NCI-H1048 (cell line): ENCODE results near the gene USP36.

ENCODE experiments used
- DNase-seq: peaks from one replicate; lab custom pipeline; 2025; lab: John Stamatoyannopoulos, UW

USP36 gene

DNA sequence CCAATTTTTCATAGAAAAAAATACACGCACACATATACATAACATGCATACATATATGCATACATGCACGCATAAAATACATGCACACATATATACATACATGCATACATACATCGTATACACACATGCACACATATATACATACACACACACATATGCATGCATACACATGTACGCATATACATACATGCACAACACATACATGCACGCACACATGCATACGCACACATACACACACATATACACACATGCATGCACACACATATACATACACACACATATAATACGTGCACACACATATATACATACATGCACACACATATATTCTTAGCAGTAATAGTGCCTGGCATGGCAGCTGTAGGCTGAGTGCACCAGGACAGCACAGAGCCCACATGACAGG, 24.9 kb downstream of the USP36 start:
- DNase-seq = no peak

DNA sequence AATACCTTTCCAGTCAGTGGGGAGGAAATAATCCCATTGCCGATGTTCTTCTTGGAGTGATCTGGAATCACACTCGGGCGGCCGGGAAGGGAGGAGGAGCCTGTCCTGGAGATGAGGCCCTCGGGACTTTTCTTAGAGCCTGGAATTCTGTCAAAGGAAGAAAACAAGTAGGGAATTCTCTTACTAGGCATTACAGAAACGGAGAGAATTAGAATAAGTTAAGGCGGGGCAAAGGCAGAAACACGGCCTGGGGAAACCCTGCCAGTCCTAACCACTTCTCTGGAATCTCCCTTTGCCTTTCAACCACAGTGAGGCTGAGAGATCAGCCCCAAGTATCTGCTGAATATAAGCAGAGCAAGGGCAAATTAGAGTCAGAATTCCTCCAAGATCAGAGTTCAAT, 27.8 kb downstream of the USP36 start:
- DNase-seq = no peak

- DNase-seq = no peak
Measured at GRCh38 chr17:78808163-78808562, 32.5 kb downstream of the USP36 start.

- no peak for DNase-seq
Measured at GRCh38 chr17:78806451-78806850, 34.2 kb downstream of the USP36 start.

DNA sequence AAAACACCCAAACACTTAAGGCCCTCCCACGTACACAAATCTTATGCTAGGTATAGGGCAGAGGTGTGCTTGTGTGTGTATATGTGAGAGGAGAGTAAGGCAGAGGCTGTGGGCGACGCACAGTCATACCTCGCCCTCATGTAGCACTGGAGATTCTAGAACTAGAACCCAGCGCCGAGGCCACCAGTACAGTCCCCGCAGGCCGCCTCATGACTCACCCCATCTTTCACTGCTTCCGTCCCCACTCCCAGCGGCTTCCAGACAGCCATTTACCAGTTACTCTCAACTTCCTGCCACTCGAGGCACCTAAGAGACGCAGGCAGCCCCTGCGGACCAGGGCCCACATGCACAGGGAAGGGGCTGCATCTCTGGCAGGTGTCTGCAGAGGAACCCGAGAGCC, 35.3 kb downstream of the USP36 start:
- no peak for DNase-seq

- DNase-seq = no peak
Measured at GRCh38 chr17:78804777-78805176, 35.8 kb downstream of the USP36 start.

DNA sequence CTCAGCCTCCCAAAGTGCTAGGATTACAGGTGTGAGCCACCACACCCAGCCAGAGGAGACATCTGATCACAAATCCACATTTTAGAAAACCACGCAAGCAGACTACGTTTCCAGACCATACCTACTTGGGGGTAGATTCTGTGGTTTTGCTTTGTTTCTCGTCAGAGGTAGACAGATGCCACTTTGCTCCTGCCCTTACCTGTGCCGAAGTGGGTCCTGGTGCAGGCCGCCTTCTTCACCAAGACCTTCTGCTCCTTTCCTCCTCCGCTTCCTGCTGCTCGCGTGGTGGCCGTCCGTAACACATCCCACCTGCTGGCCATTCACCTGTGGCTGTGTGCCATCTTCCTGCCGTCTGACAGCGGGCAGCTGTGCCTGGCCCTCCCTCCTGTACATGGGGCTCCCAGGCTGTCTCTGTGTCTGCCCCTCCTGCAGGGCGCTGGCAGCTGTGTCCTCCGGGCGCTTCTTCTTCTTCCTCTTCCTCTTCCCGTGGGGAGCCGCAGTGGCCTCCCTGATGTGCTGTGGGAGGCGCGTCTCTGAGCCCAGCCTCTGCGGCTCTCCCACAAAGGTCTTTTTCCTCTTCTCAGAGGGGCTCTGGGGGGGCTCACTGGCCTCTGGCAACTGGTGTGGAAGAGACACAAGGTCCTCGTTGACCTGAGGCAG, 37.3 kb downstream of the USP36 start:
- DNase-seq = no peak

GRCh38 chr17:78802459-78802858, 38.2 kb downstream of the USP36 start:
- DNase-seq = no peak

DNA sequence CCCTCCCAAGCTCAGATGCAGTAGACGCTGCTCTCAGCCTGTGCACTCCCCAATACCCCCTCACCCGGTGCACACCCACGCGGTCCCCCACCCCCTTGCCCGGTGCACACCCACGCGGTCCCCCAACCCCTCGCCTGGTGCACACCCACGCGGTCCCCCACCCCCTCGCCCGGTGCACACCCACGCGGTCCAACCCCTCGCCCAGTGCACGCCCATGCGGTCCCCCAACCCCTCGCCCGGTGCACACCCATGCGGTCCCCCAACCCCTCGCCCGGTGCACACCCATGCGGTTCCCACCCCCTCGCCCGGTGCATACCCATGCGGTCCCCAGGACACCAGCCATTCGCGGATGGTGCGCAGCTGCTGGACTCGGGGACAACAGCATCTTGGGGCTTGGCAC, 38.6 kb downstream of the USP36 start:
- DNase-seq = no peak

GRCh38 chr17:78800132-78800931, 40.3 kb downstream of the USP36 start:
- no peak for DNase-seq

- no peak for DNase-seq
Measured at GRCh38 chr17:78798695-78799559, 41.7 kb downstream of the USP36 start.

- DNase-seq = no peak
Measured at GRCh38 chr17:78797691-78798585, 42.7 kb downstream of the USP36 start.

DNA sequence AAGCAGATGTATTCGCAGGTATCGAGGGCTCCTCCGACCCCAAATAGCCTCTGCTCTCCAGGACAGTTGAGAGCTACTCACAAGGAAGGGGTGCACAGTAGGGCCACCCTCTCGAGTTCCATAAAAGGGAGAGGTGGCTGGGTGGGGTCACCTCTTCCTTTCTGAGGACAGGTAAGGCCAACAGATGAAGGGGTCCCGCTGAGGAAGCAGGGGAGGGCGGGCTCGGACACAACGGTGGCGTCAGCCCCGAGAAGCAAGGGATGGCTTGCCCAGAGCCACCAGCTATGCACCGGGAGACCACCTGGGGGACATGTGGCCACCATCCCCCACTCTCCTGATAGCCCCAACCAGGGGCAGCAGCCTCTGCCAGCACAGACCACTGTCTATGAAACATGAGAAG, 43.4 kb downstream of the USP36 start:
- DNase-seq = no peak

DNA sequence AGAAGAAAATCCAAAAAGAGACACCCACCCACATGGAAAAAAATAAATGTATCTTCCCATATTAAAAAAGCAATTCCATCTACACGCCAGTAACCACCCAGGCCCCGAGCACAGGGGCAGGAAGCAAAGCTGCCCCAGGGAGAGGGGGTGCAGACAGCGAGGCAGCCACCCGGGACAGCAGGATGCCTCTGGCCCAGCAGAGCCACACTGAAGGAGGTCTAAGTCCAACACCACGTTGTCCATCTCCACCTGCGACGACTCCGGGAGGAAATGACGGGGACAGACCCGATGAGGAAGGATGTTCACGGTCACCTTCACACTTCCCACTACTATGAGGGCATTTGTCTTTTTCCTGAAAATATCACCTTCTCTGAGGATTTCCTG, 44.1 kb downstream of the USP36 start:
- DNase-seq = no peak

DNA sequence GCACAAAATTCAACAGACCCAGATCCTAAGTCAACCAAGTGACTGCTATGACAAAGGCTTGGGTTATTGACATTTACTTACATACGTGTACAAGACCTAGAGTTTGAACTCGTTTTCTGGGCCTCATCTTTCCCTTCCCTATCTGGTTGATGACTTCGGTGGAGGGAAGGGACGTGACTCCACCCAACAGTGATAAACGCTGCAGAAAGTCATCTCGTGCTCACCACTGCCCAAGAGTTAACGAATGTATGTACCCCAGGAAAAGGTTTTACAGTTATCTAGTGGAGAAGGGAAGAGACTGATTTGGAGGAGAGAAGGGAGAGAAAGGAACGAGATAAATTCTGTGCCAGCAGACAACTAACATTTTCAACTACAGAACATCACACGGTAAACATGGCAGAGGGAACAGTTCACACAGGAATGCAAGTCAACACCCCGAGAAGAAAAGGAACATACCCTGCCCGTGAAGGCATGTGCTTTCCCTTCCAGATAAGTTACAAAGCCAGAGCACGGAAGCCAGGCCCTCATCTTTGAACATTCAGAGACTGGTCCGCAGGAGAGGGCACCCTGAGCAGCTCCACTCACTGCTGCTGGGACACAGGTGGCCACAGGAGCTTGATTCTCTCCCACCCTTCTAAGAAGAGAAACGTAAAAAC, 44.6 kb downstream of the USP36 start:
- no peak for DNase-seq

GRCh38 chr17:78794864-78795640, 45.6 kb downstream of the USP36 start:
- no peak for DNase-seq

DNA sequence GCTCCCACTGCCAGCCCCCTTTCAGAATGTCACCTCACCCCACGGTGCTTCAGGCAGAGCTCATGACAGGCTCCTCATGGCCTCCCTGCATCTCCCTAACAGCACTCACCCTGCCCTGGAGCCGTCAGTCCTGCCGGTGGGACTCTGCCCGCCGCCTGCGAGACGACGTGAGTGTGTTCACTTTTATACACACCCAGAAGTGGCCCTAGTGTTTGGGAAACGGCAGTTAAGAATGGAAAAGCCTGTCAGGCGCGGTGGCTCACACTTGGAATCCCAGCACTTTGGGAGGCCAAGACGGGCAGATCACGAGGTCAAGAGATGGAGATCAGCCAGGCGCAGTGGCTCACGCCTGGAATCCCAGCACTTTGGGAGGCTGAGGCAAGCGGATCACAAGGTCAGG, 46.2 kb downstream of the USP36 start:
- no peak for DNase-seq

DNA sequence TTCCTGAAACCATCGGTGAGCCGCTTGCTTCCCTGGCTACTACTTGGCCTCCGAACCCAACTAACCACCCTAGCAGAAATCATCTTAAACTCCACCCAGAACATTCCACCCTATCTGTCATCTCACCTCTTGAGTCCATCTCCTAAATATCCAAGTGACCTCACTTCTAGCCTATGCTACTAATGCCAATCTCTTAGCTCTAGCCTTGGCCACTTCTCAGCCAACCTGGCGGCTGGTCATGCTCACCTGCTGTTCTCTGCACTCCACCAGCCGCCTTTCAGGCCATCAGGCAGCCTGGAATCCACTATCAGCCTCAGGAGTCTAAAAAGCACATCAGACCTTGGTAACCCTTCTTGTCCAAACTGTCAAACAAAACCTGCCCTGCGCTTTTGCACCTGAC, 46.6 kb downstream of the USP36 start:
- no peak for DNase-seq

- no peak for DNase-seq
Measured at GRCh38 chr17:78793415-78793814, 47.2 kb downstream of the USP36 start.
